Dermis microvascular lymphatic vessel endothelial cell (primary cell): Measurements from ENCODE around the gene PHF5A. TPM values are rescaled to one million over a fixed set of nuclear protein-coding genes. Genes with fewer than 3 reads are reported as not detected.
"Not testable (repeated sequence)": the region's sequence is repeated elsewhere in the genome, so short reads cannot be mapped to it uniquely, and the experiment has no call there.

Experiments
- DNase-seq, 2 donors: peaks; one replicate each; pipeline versions ENCODE4 v3.0.0 to v3.0.0-alpha.2; 2010; ENCODE audit warnings: low read depth in 2 of 2
- total RNA-seq: library from RNA; depleted of rRNA; stranded (reverse); fragments of >200 nt; gene quantifications from 2 replicates; pipeline ENCODE4 v1.2.1, GENCODE V29; 2014

PHF5A gene
- total RNA-seq, 1 donor from 2014 or later = 68.0 TPM

DNA sequence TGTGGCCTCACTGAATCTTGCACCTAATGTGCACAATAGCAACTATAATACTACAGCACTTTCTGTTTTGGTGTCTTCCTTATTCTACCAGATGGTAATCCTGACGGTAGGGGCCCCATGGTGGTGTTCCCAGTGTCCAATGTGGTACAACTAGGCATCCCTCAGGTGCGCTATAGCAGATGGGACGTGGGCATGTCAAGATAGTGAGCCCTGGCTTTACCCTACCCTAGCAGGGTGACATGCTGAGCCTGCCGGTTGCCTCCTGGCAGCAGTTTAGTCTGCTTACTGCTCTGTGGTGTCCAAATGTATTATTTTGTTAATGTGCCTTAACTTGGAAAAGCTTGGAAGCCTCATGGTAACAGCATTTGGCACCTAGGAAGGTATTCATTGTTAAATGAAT is 19.6 kb upstream of the PHF5A start:
- DNase-seq = no peak

DNA sequence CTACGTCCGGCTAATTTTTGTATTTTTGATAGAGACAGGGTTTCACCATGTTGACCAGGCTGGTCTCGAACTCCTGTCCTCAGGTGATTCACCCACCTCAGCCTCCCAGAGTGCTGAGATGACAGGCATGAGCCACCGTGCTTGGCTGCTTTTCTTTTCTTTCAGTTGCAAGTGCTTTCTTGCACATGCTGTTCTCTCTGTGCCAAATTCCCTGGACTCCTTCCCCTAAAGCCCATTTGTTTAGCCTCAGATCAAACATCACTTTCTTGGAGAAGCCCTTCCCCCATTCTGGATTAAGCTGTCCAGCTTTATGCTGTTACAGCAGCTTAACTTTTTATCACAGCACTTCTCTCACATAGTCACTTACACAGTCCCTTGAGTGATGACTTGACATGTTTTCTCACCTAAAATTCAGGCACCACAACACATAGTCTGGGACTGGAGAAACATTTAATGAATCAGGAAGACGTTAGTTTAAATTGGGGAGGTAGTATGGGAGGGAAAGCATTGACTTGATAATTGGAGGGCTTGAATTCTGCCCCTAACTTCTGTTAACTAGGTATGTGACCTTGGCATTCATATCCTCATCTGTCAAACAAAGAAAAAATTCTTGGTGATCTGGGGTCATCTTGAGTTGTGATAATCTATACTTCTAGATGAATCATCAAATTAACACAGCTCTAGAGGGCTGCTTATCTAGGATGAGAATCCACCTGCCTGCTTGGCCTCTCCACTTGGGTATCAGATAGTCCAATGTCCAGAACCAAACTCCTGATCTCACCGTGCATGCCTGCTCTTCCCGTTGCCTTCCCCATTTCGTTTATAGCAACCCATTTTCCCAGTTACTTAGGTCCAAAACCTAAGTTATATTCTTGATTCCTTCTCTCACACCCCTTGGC is 18.8 kb upstream of the PHF5A start:
- no peak for DNase-seq

DNA sequence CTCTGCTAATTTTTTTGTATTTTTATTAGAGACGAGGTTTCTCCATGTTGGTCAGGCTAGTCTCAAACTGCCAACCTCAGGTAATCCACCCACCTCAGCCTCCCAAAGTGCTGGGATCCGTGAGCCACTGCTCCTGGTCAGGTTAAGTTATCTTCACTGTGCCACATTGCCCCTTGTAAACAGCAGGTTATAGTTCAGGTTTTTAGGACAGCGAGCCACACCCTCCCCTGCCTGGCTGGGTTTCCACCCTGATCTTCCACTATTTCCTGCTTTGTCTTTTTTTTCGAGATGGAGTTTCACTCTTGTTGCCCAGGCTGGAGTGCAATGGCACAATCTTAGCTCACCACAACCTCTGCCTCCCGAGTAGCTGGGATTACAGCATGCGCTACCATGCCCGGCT is 16.5 kb upstream of the PHF5A start:
- no peak for DNase-seq

DNA sequence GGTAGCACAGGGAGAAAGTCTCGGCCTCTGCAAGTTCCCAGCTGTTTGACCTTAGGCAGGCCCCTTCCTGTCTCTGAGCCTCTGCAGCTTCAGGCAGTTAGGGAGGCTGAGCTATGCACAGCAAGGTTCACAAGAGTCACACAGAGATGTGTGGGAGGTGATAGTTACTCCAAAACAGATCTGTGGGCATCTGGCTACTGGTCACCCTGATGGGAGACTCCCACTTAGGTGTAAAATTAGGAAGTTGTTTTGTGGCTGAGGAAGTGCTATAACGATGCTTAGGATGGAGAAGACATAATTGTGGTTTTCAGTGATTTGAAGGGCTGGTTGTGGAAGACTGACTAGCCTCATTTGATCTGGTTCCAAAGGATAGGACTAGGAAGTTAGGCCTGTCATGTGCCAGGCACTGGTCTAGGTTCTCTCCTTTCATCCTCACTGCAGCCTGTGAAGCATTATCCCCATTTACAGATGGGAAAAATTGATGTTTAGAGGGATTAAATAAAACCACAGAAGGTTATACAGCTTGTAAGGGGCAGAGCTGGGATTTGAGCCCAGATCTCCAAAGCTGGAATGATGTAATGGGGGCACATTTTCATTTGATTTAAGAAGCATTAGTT is 13.9 kb upstream of the PHF5A start:
- no peak for DNase-seq

DNA sequence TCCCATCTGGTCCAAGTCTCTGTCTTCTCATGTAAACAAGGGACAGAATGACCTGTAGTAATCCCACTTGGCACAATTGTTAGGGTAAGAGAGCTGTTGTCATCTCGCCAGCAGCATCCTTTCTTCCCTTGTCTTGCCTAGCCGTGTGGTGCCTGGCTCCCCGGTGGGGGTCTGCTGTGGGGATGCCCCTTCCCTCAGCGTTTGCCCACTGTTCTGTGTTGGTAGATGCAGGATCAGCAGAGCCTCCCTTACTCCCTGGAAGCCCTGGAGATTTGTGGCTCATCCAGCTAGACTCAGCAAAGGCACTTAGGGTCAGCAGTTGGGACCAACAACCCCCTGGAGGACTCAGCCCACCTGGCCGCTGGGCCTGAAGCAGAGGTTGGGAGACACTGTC is 13.4 kb upstream of the PHF5A start:
- no peak for DNase-seq

DNA sequence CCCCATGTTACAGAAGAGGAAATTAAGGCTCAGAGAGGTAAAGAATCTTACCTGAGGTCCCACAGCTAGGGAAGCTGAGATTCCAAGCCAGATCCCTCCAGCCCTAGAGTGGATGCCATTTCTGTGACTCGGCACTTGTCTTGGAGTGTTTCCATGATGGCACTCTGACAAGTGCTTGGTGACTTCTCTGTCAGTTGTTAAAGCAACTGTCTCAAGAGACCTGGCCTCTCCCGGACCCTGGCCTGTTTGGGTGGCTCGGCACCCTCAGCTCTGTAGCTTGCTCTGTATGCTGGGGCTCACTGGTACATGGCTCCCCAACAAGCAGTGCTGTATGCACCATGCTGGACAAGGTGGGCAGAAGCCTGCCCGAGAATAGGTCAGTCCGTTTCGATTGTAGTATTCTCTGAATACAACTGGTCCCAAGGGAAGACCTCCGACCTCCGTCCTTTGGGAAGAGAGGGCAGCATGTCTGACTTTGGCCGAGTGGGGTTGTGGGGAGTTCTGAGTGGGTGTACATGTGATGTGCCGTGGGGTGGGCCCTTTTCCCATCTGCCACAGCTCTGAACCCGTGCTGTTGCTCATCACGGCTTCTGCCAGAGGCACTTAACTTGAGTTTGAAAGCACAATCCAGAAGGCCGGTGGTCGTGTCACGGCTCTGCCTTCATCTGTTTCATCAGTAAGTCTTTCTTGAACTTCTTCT is 12.8 kb upstream of the PHF5A start:
- no peak for DNase-seq

DNA sequence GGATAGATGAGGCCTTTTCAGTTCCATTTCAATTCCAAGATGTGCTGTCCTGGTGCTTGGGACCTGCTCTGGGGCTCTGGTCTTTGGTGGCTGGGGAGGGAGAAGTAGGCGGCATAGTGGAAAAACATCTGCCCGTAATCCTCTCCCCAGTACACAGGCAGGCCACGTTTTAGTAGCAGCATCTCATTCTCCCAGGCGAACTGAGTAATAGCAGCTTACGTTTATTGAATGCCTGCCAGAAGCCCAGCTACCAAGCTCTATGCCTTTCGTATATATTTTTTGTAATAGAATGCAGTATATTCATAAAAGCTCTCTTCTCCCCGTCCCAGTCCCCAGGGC is 11.9 kb upstream of the PHF5A start:
- no peak for DNase-seq

DNA sequence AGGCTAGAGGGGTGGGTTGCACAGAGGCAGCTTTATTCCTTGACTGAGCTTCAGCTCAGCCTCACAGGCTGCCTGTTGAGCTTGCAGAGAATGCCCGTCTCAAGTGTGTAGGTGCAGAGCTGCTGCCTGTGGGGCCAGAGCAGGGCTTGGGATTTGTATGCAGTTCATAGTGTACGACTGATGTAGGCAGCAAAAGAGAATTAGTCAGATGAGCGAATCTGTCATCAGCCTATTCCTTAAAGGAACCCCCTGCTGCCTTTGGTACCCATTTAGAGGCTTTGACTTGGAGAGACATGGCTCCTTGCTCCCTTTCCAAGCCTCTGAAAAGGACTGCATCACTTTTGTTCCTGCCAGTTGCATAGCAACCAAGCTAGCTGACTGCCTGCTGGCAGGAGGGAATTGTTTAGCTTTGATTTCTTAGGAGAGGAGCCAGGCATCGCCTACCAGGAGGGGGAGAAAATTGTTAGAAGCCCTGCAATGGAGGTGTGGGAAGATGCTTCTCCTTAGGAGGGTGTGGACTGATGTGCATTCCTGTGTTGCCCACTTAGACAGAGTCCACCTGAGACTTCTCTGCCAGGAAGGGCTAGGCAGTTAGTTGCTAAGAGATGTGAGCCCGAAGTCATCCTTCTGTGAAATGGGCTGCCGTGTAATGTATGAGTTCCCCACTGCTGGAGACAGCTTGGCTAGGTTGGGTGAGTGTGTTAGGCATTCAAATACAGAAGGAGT is 11.3 kb upstream of the PHF5A start:
- peak in 1 of 2 donors; percentile 14 for DNase-seq

DNA sequence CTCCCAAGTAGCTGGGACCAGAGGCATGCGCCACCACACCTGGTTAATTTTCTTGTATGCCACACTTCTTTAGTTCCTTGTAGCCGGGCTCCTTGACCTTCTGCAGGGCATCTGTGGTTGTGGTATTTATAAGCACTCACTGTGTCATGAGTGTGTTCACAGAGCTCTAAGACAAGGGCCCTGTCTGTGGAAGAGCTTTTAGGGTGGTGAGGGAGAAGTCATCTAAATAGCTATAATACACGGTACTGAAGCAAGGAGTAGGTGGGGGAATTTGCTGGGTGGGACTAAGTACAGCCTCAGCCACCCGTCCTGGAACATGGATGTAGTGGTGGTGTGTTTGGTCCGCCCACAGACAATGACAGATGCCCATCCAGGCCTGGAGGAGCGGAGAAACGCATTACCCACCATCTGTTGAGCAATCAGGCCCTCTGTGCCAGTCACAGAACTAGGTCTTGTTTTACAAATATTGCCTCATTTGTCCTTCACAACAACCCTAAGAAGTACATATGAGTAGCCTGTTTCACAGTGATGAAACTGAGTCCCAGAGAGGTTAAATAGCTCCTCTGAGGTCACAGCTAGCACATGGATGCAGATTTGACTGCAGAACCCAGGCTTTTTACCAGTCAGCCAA is 10.5 kb upstream of the PHF5A start:
- DNase-seq = no peak

DNA sequence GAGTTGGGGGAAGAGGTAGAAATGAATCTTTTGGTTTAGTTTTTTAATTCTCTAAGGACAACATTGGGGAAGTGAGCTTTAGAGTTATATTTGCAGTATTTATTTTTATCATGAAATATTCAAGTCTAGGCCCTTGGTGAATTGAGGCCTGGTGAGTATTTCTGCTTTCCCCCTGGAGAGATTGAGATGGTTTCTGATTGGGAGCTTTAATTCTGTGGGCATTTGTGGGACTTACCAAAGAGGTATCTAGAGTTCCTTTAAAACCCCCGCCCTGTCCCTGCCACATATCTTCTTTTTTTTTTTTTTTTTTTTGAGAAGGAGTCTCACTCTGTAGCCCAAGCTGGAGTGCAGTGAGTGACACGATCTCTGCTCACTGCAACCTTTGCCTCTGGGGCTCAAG is 10.0 kb upstream of the PHF5A start:
- no peak for DNase-seq

DNA sequence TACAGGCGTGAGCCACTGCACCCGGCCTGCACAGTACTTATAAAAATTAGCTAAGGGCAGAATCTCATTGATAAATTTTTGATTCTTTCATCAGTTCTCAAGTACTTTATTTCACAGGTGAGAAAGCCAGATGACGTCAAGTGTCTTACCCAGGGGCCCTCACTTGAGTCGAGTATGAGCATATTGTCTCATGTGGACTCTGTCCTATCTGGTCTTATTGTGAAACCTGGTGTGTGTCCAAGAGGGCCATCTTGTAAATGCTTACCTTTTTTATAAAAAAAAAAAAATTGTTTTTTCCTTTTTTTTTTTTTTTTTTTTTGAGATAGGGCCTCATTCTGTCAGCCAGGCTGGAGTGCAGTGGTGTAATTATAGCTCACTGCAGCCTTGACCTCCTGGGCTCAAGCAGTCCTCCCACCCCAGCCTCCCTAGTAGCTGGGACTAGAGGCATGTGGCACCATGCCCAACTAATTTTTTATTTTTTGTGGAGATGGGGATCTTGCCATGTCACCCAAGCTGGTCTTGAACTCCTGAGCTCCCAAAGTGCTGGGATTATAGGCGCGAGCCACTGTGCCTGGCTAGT is 6.5 kb upstream of the PHF5A start:
- no peak for DNase-seq

DNA sequence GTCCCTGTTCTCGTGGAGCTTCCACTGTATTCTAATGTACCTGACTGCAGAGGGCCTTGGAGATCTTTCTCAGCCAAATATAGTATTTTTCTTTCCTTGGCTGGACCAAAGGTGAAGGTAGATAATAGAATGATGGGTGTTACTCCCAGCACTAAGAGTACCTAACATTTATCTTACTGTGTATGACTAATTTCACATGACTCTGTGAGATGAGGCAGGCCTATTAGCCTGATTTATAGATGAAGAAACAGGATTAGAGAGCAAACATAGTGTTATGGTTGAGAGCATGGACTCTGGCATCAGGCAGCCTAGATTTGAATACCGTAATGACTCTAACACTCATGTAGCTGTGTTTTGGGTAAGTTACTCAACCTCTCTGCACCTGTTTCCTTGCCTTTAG is 3.1 kb upstream of the PHF5A start:
- DNase-seq = no peak

DNA sequence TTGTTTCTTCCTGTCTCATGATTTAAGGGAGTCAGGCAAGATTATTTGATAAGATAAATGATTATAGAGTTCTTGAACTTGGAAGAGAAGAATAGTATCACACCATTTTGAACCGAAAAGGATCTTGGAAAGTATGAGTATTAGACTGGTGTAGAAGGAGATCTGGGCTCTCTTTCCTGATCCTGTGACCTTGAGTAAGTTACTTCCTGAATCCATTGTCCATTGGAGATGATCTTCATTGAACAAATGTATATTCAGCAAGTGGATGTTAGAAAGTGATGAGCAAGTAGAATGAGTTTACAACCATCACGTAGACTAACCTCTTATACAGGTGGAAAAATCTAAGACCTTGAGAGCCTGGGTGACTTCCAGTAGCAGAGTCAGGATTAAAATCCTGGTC is 2.4 kb upstream of the PHF5A start:
- no peak for DNase-seq

DNA sequence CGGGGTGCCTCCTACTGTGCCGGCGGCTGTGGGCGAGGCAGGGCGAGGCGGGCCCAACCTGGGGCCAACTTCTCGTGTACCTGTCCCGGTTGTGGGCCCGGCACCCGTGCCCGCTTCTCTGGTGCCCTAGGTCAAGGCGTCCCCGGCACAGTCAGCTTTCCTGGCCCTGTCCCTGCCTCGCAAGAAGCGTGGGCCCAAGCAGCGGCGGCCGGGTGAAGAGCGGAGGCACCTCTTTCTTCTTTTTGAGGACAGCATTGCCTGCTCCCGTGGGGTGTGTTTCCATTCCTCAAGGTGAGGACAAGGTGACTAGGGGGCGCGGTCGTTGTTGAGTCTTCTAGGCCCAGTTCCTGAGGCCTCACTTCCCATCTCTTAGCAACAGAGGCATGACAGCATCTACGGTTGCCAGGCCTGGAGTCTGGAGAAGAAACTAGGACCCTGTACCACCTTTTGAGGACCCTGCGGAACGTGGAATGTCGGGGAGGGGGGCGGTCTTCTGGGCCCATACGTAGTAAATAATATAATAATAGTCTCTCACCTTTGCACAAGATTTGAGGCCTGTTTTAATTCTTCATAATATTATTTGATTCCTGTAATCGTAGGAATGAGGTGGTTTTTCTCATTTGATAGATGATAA is 843 bp upstream of the PHF5A start:
- DNase-seq = peak in 1 of 2 donors; percentile 36

DNA sequence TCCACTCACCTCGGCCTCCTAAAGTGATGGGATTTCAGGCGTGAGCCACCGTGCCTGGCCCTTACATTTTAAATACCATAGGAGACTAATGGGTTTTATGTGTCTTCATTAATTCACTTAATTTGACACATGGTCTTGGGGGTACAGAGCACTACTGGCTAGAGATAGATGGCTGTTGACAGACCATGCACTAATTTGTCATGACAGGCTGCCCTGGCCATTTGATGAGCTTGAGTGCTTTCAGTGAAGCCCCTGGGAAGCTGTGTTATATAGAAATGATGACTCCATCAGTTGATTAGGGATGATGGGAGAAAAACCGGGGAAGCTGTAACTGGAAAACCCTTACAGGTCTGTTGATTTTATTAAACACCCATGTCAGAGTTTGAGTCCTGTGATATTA is 6.6 kb downstream of the PHF5A start:
- no peak for DNase-seq

DNA sequence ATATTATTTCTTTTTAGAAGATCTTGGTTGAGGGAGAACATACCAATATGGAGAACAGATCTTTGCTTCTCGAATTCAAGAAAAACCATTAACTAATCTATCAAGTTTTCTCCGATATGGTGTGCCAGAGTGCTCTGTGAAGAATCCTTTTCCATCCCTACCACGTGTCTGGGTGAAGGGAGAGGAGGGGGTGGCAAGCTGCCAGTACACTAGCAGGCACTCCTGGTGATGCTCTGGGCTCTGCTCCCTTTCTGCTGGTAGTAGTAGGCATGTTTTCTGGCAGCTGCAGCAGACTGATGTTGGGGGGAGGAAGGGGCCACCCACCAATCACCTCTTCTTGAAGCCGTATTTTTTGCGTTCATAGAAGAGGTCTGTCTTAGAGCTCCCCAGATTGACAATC is 8.4 kb downstream of the PHF5A start:
- not testable (repeated sequence) for DNase-seq

DNA sequence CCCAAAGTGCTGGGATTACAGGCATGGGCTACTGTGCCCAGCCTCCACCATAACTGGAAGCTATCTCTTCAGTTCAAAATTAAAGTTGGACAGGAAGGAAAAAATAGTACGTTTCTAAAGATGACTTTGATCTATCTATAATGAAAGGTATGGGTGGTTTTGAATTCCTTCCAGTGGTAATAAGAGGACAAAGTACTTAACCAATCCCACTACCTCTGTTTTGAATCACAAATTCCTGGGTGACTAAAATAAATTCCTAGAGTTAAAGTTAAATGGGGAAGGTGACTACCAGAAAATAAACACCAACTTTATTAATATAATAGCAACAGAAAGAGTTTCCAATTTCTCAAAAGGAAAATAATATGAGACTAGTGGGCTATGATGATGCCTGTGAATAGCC is 9.1 kb downstream of the PHF5A start:
- DNase-seq = no peak

DNA sequence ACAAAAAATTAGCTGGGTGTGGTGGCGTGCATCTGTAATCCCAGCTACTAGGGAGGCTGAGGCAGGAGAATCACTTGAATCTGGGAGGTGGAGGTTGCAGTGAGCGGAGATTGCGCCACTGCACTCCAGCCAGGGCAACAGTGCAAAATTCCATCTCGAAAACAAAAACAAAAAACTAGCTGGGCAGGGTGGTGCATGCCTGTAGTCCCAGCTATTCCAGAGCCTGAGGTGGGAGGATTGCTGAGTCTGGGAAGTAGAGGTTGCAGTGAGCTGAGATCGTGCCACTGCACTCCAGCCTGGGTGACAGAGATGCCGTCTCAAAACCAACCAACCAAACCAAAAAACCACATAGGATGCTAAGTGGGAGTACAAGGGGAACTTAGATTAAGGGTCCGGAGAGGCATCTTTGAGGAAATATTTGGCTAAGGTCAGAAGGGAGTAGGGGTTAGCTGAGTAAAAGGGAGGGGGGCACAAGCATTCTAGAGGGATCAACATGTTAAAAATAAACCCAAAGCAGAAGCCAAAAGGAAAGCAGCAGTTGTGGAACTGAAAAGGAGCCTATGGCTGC is 10.2 kb downstream of the PHF5A start:
- no peak for DNase-seq

DNA sequence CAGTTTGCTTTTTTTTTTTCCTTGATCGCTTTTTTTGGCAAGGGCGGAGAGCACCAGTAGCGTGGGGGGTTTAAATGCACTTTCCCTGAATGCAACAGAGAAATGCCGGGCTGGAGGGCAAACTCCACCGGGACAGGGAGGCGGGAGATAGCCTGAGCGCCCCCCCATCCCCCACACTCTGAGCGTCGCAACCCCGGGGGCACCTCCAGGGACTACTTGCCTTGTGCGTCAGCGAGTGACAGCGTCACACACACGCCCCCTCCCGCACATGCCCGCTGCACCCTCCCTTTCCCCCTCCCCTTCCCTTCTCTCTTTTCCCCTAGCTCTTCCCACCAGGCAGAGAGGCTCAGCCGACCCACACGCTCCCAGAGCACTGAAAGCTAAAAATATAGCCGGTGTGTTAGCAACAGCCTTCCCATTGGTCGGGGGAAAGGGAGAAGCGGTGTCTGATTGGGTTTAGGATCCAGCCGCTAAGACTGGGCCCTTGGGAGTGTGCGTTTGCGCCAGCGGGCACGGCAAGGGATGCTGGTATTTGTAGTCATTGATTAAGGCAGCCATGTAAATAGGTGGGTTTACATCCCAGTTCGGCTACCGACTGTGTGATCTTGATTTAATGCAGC is 20.2 kb downstream of the PHF5A start:
- peak; percentile 99 to 100 for DNase-seq
